Left lobe of liver (tissue), 2 donors: ENCODE data around the gene KRTAP5-5. TPM values are rescaled to one million over a fixed set of nuclear protein-coding genes. Genes with fewer than 3 reads are reported as not detected.
A peak's percentile ranks its signal among the peaks of the same experiment; 100 is the strongest.

ENCODE experiments used
- ATAC-seq: fragments of 200-7000 bp; cut with Tn5 transposase; one replicate; pipeline ENCODE4 v1.9.1; 2020; ENCODE audit warnings: mild to moderate bottlenecking, moderate library complexity
- DNase-seq: peaks from one replicate; pipeline ENCODE4 v3.0.0-alpha.2; 2020; ENCODE audit warnings: low spot score
- total RNA-seq: library from RNA; stranded (reverse); gene quantifications from one replicate; pipeline ENCODE4 v1.2.1, GENCODE V29; 2021
- donor health status: DM: no; HTN: no; CAD: no; lungs with moderate emphysema.
- donor health status: DM: no; HTN: yes; CAD: no.

The KRTAP5-5 gene
- total RNA-seq, 1 donor from 2014 or later: not detected

DNA sequence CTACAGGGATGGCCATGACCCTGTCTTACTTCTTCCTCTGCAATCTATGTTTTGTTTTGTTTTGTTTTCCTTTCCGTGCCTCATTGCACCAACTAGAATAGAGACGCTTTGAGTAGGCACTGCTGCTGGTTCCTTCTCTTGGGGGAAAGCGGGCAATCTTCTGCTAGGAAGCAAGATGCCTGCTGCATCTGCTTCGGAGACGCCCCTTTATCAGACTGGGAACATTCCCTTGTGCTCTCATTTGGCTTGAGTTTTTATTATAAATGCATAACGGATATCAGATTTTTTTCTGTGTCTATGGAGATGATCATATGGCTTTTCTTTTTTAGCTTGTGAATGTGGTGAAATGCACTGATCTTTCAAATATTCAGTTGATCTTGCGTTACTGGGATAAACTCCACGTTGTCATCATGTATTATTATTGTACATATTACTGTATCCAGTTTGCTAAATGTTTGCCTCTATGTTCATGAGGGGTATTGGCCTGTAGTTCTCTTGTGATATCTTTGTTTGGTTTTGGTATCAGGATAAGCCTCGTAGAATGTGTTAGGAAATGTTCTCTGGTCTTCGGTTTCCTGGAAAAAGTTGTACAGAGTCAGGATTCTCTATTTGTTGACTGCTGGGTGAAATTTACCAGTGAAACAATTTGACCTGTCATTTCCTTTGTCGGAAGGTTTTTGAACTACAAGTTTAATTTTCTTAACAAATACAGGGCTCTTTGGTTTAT, 44.0 kb downstream of the KRTAP5-5 start:
- peak; percentile 33 for ATAC-seq
- no peak for DNase-seq

- DNase-seq: peak; percentile 62
- peak; percentile 36 for ATAC-seq
Measured at GRCh38 chr11:1674173-1675131, 44.9 kb downstream of the KRTAP5-5 start.

GRCh38 chr11:1675536-1676228, 46.1 kb downstream of the KRTAP5-5 start:
- DNase-seq (peak; percentile 51), ATAC-seq (peak; percentile 9)

DNA sequence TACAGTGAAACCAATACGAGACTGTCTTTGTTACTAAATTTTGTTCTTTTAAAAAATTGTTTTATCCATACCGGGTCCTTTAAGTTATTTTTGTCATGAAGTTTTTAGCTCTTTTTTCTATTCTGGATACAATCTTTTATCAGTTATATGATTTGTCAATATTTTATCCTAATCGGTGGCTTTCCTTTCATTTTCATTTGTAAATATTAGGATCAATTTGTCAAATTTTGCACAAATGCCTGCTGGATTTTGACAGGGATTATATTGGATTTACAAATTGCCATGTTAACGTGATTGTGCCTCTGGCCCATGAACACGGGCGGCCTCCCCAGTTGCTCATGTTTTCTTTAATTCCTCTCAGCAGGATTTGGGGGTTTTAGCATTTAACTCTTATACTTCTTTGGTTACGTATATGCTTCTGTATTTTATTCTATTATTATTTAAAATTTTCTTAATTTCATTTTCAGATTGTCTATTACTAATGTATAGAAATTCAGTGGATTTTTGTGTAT, 46.7 kb downstream of the KRTAP5-5 start:
- ATAC-seq (no peak), DNase-seq (no peak)

DNA sequence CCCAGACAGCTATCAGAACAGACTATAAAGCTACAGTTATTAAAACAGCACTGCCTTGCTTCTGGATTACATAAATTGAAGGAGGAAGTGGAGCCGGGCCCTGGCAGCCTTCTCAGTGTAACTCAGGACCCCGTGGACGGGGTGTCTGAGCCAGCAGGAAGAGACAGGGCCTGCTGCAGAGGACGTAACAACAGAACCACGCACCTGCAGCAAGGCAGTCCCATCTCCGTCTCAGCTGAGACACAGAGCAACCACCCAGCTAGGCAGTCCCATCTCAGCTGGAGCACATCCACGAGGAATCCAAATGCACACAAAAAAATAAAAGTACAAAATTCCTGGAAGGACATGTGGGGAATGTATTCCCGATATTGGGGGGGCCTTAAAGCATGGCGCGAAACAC, 50.3 kb downstream of the KRTAP5-5 start:
- ATAC-seq: no peak
- peak; percentile 44 for DNase-seq

Other genes starting within 250 kb of the KRTAP5-5 start
- 0.18 TPM for gene BRSK2, start 239.8 kb upstream of the KRTAP5-5 start, total RNA-seq
- 12.6 TPM for gene MOB2, start 143.0 kb upstream of the KRTAP5-5 start, total RNA-seq
- 0.23 TPM for gene DUSP8, start 57.5 kb upstream of the KRTAP5-5 start, total RNA-seq
- not detected for gene KRTAP5-1, start 44.5 kb upstream of the KRTAP5-5 start, total RNA-seq
- not detected for gene KRTAP5-2, start 31.5 kb upstream of the KRTAP5-5 start, total RNA-seq
- gene KRTAP5-3, start 21.3 kb upstream of the KRTAP5-5 start, total RNA-seq: not detected
- not detected for gene KRTAP5-4, start 7.6 kb upstream of the KRTAP5-5 start, total RNA-seq
- 1.4 TPM for gene KRTAP5-6, start 67.4 kb downstream of the KRTAP5-5 start, total RNA-seq
- 15.7 TPM for gene IFITM10, start 120.8 kb downstream of the KRTAP5-5 start, total RNA-seq
- 564 TPM for gene CTSD, start 134.2 kb downstream of the KRTAP5-5 start, total RNA-seq
- gene SYT8, start 205.2 kb downstream of the KRTAP5-5 start, total RNA-seq: 0.30 TPM
- not detected for gene TNNI2, start 209.2 kb downstream of the KRTAP5-5 start, total RNA-seq
- 3.6 TPM for gene LSP1, start 223.3 kb downstream of the KRTAP5-5 start, total RNA-seq